ENCODE measurements around the gene NKIRAS2. TPM values are rescaled to one million over a fixed set of nuclear protein-coding genes. Genes with fewer than 3 reads are reported as not detected.

The NKIRAS2 gene
- total and polyA plus RNA-seq, 2 donors (not counting 1 experiment from before 2014, with no cell fraction given) = 18.8 to 37.7 TPM

DNA sequence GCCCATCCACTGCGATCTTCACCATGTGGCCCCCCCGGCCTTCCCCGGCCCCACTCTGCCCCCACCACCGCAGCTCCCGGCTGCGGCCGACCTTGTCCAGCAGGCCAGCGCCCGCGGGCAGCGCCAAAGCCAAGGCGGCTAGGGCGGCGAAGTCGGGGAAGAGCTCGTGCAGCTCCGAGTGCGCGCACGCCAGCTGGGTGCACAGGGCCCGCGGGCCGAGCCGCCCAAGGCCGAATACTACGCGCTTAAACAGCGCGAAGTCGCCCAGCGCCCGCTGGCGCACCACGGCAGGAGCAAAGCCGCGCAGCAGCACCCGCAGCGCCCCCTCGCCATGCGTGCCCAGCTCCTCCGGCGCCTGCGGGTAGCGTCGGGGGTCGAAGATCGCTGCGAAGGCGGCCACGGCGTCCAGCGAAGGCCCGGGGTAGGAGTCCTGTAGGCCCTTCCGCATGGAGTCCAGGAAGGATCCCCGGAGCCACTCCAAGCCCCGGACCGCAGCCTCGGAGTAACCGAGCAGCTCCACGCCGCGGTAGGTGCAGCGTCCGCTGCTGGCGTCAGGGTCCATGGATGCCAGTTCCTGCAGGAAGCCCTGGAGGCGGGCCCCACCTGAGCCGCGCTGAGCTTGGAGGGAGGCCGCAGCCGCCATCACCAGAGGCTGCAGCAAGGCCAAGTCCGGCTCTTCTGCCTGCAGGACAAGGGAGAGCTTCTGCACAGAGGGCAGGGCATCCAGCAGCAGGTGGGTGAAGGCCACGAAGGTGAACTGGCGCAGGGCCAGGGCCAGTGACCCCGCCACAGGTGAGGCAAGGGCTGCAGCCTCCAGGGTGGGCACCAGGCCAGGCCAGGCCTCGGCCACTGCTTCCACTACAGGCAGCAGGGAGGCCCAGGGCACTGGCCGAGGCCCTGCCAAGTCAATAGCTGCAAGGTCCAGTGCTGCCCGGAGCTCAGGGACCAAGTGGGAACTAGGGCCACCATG is 20.2 kb downstream of the NKIRAS2 start:
- Histone ChIP-seq H4K20me1 (ENCODE audit: control insufficient read depth, extremely low read depth, insufficient read depth, low read length) (no peaks in the 10 kb centered on the region), H3K9me3 (ENCODE audit: control insufficient read depth, insufficient read depth, low read depth, low read length) (no peaks in the 10 kb centered on the region), H3K4me2 (ENCODE audit: extremely low read depth, insufficient read depth, low read length) (no peak overlapping the region), H2AFZ (ENCODE audit: low read length) (no peak overlapping the region), H3K9ac (ENCODE audit: insufficient read depth, low read length) (no peak overlapping the region), H3K4me1 (ENCODE audit: control insufficient read depth, extremely low read depth, insufficient read depth, low read length) (no peaks in the 10 kb centered on the region), H3K27me3 (ENCODE audit: control insufficient read depth, insufficient read depth, low read length) (no peaks in the 10 kb centered on the region), H3K36me3 (ENCODE audit: control insufficient read depth, insufficient read depth, low read length) (no peaks in the 10 kb centered on the region), H3K79me2 (ENCODE audit: control insufficient read depth, insufficient read depth, low read length) (no peaks in the 10 kb centered on the region), H3K4me3 (replicated peaks in 1 of 4; ENCODE audit: control extremely low read depth in 1 of 4, insufficient read depth in 1 of 4, low read depth in 3 of 4, low read length in 4 of 4) (no peak overlapping the region), H3K27ac (ENCODE audit: insufficient read depth, low read length) (no peak overlapping the region)
- peak in 1 of 2 donors; percentile 10 for DNase-seq (ENCODE audit: low read depth in 2 of 2)
- TF ChIP-seq, protein P1, sequence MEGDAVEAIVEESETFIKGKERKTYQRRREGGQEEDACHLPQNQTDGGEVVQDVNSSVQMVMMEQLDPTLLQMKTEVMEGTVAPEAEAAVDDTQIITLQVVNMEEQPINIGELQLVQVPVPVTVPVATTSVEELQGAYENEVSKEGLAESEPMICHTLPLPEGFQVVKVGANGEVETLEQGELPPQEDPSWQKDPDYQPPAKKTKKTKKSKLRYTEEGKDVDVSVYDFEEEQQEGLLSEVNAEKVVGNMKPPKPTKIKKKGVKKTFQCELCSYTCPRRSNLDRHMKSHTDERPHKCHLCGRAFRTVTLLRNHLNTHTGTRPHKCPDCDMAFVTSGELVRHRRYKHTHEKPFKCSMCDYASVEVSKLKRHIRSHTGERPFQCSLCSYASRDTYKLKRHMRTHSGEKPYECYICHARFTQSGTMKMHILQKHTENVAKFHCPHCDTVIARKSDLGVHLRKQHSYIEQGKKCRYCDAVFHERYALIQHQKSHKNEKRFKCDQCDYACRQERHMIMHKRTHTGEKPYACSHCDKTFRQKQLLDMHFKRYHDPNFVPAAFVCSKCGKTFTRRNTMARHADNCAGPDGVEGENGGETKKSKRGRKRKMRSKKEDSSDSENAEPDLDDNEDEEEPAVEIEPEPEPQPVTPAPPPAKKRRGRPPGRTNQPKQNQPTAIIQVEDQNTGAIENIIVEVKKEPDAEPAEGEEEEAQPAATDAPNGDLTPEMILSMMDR (conservative IDR thresholded peaks at IDR 0.05 in 1 of 2, IDR thresholded peaks at IDR 0.05 in 1 of 2; ENCODE audit: low read depth in 1 of 2, low read length in 2 of 2) = no peak
- TF ChIP-seq EZH2 (IDR thresholded peaks at IDR 0.05; ENCODE audit: low read length, missing control alignments) = no peak

DNA sequence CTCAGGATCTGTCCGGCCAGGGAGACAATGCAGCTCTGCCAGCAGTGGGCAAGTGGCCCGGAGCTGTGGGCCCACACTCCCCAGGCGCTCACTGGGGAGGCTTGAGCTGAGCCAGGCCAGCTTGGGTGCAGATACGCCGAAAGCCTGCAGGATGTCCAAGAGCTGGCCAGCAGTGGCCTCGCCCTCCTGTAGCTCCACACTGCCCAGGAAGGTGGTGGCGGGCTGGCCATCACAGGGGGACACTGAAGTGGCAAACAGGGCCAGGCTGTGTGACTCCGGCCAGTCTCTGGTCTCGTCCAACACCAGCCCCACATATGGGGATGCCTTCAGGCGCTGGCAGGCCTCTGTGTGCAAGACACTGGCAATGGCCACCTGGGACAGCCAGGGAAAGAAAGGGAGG is 20.9 kb downstream of the NKIRAS2 start:
- DNase-seq (ENCODE audit: low read depth in 2 of 2) = no peak
- H3K4me2 ChIP-seq (ENCODE audit: extremely low read depth, insufficient read depth, low read length) = no peak overlapping the region

DNA sequence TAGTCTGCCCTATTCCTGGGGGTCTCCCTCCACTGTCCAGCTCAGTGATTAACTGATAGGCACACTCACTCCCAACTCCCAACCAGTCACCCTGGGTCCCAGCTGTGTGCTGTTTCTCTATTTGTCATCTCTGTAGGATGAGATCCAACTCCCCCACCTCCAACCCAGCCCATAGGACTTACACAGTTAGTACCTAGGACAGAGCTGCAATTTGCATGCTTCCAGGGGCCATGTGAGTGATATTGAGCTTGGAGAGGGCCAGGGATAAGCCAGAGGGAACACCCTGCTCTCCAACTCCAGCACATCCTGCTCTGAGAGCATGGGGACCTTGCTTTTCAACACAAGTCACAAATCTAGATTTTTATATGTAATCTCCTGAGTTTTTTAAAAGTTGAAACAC is 21.7 kb downstream of the NKIRAS2 start:
- no peak overlapping the region for H2AFZ ChIP-seq (ENCODE audit: low read length)
- no peak for DNase-seq (ENCODE audit: low read depth in 2 of 2)
- no peaks in the 10 kb centered on the region for H3K79me2 ChIP-seq (ENCODE audit: control insufficient read depth, insufficient read depth, low read length)
- no peaks in the 10 kb centered on the region for H3K4me1 ChIP-seq (ENCODE audit: control insufficient read depth, extremely low read depth, insufficient read depth, low read length)
- TF ChIP-seq EZH2 (IDR thresholded peaks at IDR 0.05; ENCODE audit: low read length, missing control alignments) = no peak
- TF ChIP-seq, protein P1 (conservative IDR thresholded peaks at IDR 0.05 in 1 of 2, IDR thresholded peaks at IDR 0.05 in 1 of 2; ENCODE audit: low read depth in 1 of 2, low read length in 2 of 2) = no peak
- no peaks in the 10 kb centered on the region for H3K36me3 ChIP-seq (ENCODE audit: control insufficient read depth, insufficient read depth, low read length)
- no peaks in the 10 kb centered on the region for H4K20me1 ChIP-seq (ENCODE audit: control insufficient read depth, extremely low read depth, insufficient read depth, low read length)
- H3K9ac ChIP-seq (ENCODE audit: insufficient read depth, low read length) = no peak overlapping the region
- H3K4me3 ChIP-seq (replicated peaks in 1 of 4; ENCODE audit: control extremely low read depth in 1 of 4, insufficient read depth in 1 of 4, low read depth in 3 of 4, low read length in 4 of 4) = no peak overlapping the region
- H3K4me2 ChIP-seq (ENCODE audit: extremely low read depth, insufficient read depth, low read length) = no peak overlapping the region
- H3K27ac ChIP-seq (ENCODE audit: insufficient read depth, low read length) = no peak overlapping the region
- no peaks in the 10 kb centered on the region for H3K9me3 ChIP-seq (ENCODE audit: control insufficient read depth, insufficient read depth, low read depth, low read length)
- H3K27me3 ChIP-seq (ENCODE audit: control insufficient read depth, insufficient read depth, low read length) = no peaks in the 10 kb centered on the region

More for the DNA sequence above, 20.9 kb downstream of the NKIRAS2 start:
- Histone ChIP-seq H4K20me1 (ENCODE audit: control insufficient read depth, extremely low read depth, insufficient read depth, low read length) (no peaks in the 10 kb centered on the region), H3K4me1 (ENCODE audit: control insufficient read depth, extremely low read depth, insufficient read depth, low read length) (no peaks in the 10 kb centered on the region), H3K9ac (ENCODE audit: insufficient read depth, low read length) (no peak overlapping the region), H3K27me3 (ENCODE audit: control insufficient read depth, insufficient read depth, low read length) (no peaks in the 10 kb centered on the region), H3K9me3 (ENCODE audit: control insufficient read depth, insufficient read depth, low read depth, low read length) (no peaks in the 10 kb centered on the region), H3K27ac (ENCODE audit: insufficient read depth, low read length) (no peak overlapping the region), H3K4me3 (replicated peaks in 1 of 4; ENCODE audit: control extremely low read depth in 1 of 4, insufficient read depth in 1 of 4, low read depth in 3 of 4, low read length in 4 of 4) (no peak overlapping the region), H3K79me2 (ENCODE audit: control insufficient read depth, insufficient read depth, low read length) (no peaks in the 10 kb centered on the region), H2AFZ (ENCODE audit: low read length) (no peak overlapping the region), H3K36me3 (ENCODE audit: control insufficient read depth, insufficient read depth, low read length) (no peaks in the 10 kb centered on the region)
- TF ChIP-seq EZH2 (IDR thresholded peaks at IDR 0.05; ENCODE audit: low read length, missing control alignments) = no peak
- TF ChIP-seq, protein P1 (conservative IDR thresholded peaks at IDR 0.05 in 1 of 2, IDR thresholded peaks at IDR 0.05 in 1 of 2; ENCODE audit: low read depth in 1 of 2, low read length in 2 of 2) = no peak
